Neural progenitor cell (in vitro differentiated cells): Measurements from ENCODE around the gene TPD52L1.

Experiments
- CTCF ChIP-seq: fragments of 200-600 bp; sonication (generic); IDR thresholded peaks from 2 replicates; pipeline ENCODE4 v1.5.1; 2017; ENCODE audit warnings: antibody characterized with exemption, mild to moderate bottlenecking
- EZH2 ChIP-seq: fragments of 200-600 bp; sonication (generic); IDR thresholded peaks from 2 replicates; pipeline ENCODE4 v1.6.1; 2017; ENCODE audit warnings: antibody characterized with exemption, mild to moderate bottlenecking, moderate library complexity
- EZH2phosphoT487 ChIP-seq: fragments of 200-600 bp; sonication (generic); IDR thresholded peaks from 2 replicates; pipeline ENCODE4 v1.6.1; 2017; ENCODE audit warnings: antibody characterized with exemption

- TF ChIP-seq EZH2 (no peak), CTCF (no peak), EZH2phosphoT487 (no peak)
These were observed 36.9 kb upstream of the TPD52L1 start for GRCh38 chr6:125116710-125117109.
